ENCODE results near the gene PPIG.
"Not testable (repeated sequence)": the region's sequence is repeated elsewhere in the genome, so short reads cannot be mapped to it uniquely, and the experiment has no call there.

Gene PPIG

DNA sequence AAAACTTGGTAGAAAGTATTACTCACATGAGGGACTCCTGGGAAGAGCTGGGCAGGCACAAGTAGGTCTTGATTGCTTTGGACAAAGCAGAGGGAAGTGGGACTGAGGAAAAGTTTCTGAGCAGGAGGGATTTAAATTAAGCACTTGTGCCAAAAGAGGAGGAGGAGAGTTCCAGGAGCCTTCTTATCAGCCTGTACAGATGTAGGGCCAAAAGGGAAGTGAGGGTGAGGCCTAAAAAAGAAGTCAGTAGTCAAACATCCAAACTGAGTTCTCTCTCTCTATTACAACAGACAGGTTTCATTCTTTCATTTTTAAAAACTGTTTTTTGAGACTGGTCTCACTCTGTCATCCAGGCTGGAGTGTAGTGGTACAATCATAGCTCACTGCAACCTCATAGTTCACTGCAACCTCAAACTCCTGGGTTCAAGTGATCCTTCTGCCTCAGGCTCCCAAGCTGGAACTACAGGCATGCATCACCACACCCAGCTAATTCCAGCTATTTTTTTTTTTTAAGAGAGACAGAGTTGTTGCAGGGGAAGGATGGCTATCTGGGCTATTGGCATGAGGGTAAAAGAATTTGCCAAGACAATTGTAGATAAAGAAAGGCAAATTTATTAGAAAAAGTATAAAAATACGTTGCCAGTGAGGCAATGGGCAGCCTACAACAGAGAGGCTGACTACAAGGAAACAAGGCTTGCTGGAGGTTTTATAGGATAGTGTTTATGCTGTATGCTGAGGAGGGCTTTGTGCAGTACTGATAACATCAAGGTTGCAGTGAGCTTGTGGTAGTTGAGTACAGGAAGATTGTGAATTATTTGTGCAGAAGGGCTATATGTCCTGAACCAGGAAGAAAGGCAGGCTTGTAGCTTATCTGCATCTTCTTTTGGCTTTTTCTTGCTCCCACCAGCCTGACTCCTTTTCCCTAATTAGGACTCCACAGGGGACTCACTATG, 81.1 kb downstream of the PPIG start:
- DNase-seq (ENCODE audit: low spot score) = peak; percentile 49

DNA sequence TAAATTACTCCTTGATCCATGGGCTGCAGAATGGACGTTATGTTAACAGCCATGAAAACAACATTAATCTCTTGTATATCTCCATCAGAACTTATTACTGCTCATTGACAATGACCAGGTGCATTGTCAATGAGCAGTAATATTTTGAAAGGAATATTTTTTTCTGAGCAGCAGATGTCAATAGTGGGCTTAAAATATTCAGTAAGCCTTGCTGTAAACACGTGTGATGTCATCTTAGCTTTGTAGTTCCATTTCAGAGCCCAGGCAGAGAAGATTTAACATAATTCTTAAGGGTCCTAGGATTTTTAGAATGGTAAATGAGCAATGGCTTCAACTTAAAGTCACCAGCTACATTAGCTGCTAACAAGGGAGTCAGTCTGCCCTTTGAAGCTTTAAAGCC, 83.4 kb downstream of the PPIG start:
- DNase-seq (ENCODE audit: low spot score) = no peak

DNA sequence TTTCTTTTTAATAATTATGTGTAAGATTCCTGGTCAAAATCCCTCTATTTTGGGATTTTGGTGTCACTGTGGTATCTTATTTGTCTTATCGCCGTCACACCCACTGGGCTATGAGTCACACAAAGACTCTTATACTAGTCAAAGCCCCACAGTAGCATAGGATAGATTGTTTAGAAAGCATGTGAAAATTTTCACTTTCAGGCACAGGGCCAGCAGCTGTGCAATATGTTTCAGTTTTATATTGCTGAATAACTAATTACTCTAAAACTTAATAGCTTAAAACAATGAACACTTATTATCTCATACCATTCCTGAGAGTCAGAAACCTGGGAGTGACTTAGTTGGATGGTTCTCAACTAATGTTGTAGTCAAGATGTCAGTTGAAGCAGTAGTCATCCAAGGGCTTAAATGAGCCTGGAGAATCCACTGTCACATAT, 86.1 kb downstream of the PPIG start:
- DNase-seq (ENCODE audit: low spot score) = no peak

DNA sequence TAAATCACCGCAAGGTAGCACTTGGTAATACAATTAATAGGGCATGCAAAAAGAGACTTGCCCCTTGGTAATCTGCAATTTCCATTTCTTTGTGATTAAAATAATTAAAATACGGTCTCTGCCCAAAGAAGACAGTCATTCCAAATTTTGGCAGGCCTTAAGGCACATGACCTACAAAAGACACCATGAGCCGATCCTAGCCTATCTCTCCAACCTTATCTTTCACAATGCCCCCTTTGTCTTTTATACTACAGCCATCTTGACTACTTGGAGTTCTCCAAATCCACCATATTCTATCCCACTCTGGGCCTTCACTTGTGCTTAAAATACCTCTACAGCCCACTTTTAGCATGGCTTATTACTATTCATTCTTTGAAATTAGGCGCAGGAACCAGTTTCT, 86.8 kb downstream of the PPIG start:
- no peak for DNase-seq (ENCODE audit: low spot score)

DNA sequence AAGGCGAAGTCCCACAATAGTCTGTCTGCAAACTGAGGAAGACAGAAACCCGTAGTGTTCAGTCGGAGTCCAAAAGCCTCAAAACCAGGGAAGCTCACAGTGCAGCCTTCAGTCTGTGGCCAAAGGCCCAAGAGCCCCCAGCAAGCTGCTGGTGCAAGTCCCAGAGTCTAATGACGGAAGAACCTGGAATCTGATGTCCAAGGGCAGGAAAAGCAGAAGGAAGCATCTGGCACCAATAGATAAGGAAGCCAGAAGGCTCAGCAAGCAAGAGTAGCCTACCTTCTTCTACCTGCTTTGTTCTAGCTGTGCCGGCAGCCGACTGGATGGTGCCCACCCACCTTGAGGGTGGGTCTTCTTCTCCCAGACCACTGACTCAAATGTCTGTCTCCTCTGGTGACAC, 88.3 kb downstream of the PPIG start:
- DNase-seq (ENCODE audit: low spot score) = no peak

DNA sequence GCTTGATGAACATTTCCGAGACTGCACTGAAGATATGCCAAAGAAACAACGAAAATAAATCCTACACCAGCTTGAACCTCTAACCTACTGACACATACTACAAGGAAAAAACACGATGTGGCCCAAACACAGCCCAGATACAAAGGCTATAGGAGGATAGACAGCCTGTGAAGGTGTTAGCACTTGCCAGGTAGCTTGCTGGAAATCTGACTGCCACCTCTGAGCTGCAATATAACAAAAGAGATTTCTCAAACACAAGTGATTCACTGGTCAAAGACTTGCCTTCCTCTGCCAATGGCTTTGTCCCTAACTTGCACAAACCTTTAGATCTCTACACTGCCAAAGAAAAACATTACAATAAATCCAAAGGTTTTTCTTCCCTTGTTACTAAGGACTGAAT, 89.0 kb downstream of the PPIG start:
- DNase-seq (ENCODE audit: low spot score) = no peak

DNA sequence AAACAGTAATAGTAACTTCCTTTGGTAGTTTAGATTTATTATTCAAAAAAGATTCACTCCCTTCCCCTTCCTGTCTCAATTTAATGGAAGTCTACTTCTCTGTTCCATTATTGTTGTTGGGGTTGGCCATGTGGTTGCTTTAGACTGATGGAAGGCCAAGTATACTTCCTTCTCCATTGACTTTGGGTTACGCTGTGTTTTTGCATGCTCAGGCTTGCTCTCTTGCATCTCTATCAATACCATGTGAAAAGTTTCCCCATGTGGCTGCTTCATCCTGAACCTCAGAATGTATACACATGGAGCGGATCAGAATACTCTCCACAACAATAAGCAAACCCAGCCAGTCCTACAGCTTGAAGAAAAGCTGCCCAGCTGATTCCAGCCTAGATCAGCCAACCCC, 89.8 kb downstream of the PPIG start:
- DNase-seq (ENCODE audit: low spot score) = no peak

DNA sequence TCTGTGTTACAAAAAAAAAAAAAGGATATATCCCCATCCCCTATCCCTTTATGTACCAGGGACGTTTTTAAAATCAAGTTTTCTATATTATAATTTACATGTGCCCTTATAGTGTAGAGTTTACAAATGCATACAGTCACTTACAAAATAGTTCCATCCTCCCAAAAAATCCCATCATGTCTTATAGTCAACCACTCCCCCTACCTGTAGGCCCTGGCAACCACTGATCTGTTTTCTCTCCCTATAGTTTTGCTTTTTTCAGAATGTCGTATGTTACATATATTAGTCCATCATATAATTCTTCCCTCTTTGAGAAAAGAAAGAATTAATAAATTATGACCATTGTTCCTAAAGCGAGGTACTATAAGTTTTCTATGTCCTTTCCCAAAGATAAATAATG, 92.2 kb downstream of the PPIG start:
- DNase-seq (ENCODE audit: low spot score) = no peak

DNA sequence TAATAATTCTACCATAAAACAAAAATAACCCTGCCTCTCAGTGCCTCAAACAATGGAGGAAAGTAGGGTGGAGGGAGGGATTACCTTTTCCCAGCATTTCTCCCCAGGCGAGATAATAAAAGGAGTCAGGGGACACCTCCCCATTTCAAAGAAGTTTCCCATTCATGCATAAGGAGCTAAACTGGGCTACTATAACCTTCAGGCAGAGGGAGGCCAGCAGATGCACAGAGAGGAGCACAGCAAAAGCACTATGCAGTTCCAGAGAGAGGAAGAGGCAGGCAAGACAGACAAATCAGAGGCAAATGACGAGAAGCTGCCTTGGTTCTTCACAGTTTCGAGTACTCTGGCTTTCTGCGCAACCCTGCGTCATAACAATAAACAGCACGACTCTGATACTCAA, 92.7 kb downstream of the PPIG start:
- DNase-seq (ENCODE audit: low spot score) = no peak

DNA sequence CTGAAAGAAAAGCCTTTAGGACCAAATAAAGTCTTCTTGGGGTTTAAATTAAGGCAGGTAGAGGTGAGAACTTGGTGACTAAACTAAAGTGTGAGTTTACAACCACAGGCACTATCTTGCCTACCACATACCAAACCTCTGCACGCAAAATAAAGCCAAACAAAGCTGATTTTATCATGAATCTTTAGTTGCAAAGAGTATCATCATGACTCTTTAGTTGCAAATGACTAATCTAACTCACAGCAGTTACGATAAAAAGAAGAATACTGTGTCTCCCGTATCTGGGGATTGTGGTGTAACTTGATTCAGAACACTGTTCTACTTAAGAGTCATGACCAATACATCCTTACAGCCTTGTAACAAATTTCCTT, 98.9 kb downstream of the PPIG start:
- DNase-seq (ENCODE audit: low spot score) = no peak

DNA sequence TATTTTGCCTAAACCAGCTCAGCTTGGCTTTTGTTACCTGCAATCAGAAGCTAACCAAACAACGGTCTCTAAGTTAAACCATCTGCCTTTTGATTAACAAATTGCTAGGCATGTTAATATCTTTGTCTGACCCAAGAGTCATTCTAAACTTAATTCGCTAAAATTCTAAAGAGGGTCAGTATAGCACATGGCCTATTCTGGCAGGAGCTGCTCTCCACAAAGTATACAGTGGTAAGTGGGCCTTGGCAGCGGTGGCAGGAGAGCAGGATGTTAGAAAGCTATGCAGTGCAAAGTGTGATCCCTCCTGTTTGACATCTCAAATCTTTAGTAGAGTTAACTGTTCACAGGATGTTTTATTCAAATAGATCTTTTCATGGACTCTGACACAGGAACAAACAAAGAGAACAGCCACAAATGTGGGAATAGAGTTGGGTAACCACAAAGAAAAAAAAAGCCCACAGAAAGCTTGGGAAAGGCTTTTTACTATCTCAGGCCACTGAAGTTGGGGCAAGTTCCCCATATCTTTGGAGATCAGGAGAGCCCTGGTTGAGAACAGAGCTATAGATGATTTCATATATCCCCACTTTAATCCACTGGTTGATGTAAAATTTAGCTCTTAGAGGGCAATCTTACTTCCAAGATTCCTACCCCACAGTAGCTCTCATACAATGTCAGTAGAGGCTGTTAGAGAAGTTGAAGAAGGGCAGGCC, 99.4 kb downstream of the PPIG start:
- no peak for DNase-seq (ENCODE audit: low spot score)

DNA sequence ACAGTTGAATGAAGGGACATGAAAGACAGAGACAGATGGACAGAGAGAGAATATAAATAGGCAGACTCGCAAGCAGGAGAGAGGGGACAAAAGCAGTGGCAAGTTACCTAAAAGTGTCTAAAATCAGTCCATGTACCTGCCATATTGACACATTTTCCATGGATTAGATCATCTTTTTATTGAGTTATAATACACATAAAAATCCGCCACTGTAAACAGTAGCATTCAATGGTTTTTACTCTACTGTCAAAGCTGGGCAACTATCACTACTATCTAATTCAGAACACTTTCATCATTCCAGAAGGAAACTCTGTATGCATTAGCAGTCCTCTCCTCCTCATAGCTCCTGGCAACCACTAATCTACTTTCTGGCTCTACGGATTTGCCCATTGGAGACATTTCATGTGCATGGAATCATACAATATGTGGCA, 100.0 kb downstream of the PPIG start:
- no peak for DNase-seq (ENCODE audit: low spot score)

DNA sequence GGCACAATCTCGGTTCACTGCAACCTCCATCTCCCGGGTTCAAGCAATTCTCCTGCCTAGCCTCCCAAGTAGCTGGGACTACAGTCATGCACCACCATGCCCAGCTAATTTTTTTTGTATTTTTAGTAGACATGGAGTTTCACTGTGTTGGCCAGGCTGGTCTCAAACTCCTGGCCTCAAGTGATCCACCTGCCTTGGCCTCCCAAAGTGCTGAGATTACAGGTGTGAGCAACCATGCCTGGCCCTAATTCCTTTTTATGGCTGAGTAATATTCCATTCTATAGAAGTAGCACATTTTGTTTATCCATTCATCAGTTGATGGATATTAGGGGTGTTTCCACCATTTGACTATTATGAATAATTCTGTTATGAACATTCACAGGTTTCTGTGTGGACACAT, 100.6 kb downstream of the PPIG start:
- DNase-seq (ENCODE audit: low spot score) = not testable (repeated sequence)

DNA sequence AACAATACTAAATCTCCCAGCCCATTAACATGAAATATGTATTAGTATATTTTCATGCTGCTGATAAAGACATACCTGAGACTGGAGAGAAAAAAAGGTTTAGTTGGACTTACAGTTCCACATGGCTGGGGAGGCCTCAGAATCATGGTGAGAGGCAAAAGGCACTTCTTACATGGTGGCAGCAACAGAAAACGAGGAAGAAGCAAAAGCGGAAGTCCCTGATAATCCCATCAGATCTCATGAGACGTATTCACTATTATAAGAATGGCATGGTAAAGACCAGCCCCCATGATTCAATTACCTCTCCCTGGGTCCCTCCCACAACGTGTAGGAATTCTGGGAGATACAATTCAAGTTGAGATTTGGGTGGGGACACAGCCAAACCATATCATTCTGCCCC, 102.7 kb downstream of the PPIG start:
- not testable (repeated sequence) for DNase-seq (ENCODE audit: low spot score)

DNA sequence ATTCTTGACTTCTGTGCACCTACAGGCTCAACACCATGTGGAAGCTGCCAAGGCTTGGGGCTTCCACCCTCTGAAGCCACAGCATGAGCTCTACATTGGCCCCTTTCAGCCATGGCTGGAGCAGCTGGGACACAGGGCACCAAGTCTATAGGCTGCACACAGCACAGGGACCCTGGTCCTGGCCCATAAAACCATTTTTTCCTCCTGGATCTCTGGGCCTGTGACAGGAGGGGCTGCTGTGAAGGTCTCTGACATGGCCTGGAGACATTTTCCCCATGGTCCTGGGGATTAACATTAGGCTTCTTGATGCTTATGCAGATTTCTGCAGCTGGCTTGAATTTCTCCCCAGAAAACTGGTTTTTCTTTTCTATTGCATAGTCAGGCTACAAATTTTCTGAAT, 103.8 kb downstream of the PPIG start:
- DNase-seq (ENCODE audit: low spot score) = not testable (repeated sequence)

DNA sequence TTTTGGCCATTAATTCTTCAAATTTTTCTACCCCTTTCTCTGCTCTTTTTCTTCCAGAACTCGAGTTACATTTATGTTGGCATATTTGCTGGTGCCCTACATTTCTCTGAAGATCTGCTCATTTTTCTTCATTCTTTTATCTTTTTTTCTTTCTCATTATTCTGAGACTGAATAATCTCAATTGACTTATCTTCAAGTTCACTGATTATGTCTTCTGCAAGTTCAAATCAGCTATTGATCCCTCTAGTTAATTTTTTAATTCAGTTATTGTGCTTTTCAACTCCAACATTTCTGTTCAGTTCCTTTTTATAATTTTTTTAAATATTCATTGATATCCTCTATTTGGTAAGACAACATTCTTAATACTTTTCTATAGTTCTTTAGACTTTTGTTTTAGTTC, 106.8 kb downstream of the PPIG start:
- no peak for DNase-seq (ENCODE audit: low spot score)
